T-helper 2 cell (primary cell): ENCODE results near the gene IL4R.
"Not testable (repeated sequence)": the region's sequence is repeated elsewhere in the genome, so short reads cannot be mapped to it uniquely, and the experiment has no call there.

Experiments used
- DNase-seq, 5 experiments: peaks; one replicate each; pipeline versions ENCODE4 v3.0.0 to v3.0.0-alpha.2; 2012 to 2022

Gene IL4R

GRCh38 chr16:27288313-27288712, 25.5 kb upstream of the IL4R start:
- not testable (repeated sequence) for DNase-seq

GRCh38 chr16:27289669-27290068, 24.1 kb upstream of the IL4R start:
- DNase-seq = peak in 1 of 5 experiments; percentile 96

- DNase-seq = no peak
Measured at GRCh38 chr16:27290562-27290961, 23.2 kb upstream of the IL4R start.

GRCh38 chr16:27291106-27291505, 22.7 kb upstream of the IL4R start:
- DNase-seq = no peak

- no peak for DNase-seq
Measured at GRCh38 chr16:27291722-27292240, 22.0 kb upstream of the IL4R start.

- no peak for DNase-seq
Measured at GRCh38 chr16:27293343-27293742, 20.4 kb upstream of the IL4R start.

GRCh38 chr16:27298132-27298531, 15.6 kb upstream of the IL4R start:
- no peak for DNase-seq

GRCh38 chr16:27301236-27301861, 12.4 kb upstream of the IL4R start:
- no peak for DNase-seq

GRCh38 chr16:27302126-27302525, 11.6 kb upstream of the IL4R start:
- no peak for DNase-seq

GRCh38 chr16:27303256-27304100, 10.3 kb upstream of the IL4R start:
- DNase-seq = no peak

- DNase-seq = no peak
Measured at GRCh38 chr16:27304102-27304501, 9.7 kb upstream of the IL4R start.

GRCh38 chr16:27304881-27305745, 8.7 kb upstream of the IL4R start:
- no peak for DNase-seq

GRCh38 chr16:27305839-27306442, 7.8 kb upstream of the IL4R start:
- DNase-seq = peak in 1 of 5 experiments; percentile 36

- DNase-seq = no peak
Measured at GRCh38 chr16:27308792-27309191, 5.0 kb upstream of the IL4R start.

- no peak for DNase-seq
Measured at GRCh38 chr16:27310576-27311447, 3.0 kb upstream of the IL4R start.

- DNase-seq = no peak
Measured at GRCh38 chr16:27311448-27311830, 2.3 kb upstream of the IL4R start.

- no peak for DNase-seq
Measured at GRCh38 chr16:27311897-27312303, 1.9 kb upstream of the IL4R start.

GRCh38 chr16:27312580-27313421, 973 bp upstream of the IL4R start:
- no peak for DNase-seq

- peak in 4 of 5 experiments; percentile 29 to 91 (median 46) for DNase-seq
Measured at GRCh38 chr16:27314161-27314723, 468 bp downstream of the IL4R start.

- DNase-seq = no peak
Measured at GRCh38 chr16:27314986-27315332, 1.2 kb downstream of the IL4R start.
